AG09319 (cell line): ENCODE measurements around the gene SLC30A3.

Experiments used
- DNase-seq: peaks from one replicate; pipeline ENCODE4 v3.0.0-alpha.2; 2010; ENCODE audit warnings: low read depth; ENCODE audit errors: extremely low read depth
- CTCF ChIP-seq: IDR thresholded peaks from 2 replicates; pipeline ENCODE4 v1.5.1; 2011; ENCODE audit warnings: low read depth, mild to moderate bottlenecking, inconsistent platforms, low read length, moderate library complexity

The SLC30A3 gene

GRCh38 chr2:27236136-27236535, 26.7 kb downstream of the SLC30A3 start:
- no peak for DNase-seq

GRCh38 chr2:27233341-27233740, 29.5 kb downstream of the SLC30A3 start:
- no peak for DNase-seq
- no peak for TF ChIP-seq CTCF

More at GRCh38 chr2:27236136-27236535, 26.7 kb downstream of the SLC30A3 start:
- no peak for TF ChIP-seq CTCF

- DNase-seq: no peak
- TF ChIP-seq CTCF: no peak
Observed at GRCh38 chr2:27231921-27232320, 30.9 kb downstream of the SLC30A3 start.

GRCh38 chr2:27227501-27227900, 35.3 kb downstream of the SLC30A3 start:
- TF ChIP-seq CTCF: no peak
- no peak for DNase-seq

GRCh38 chr2:27225526-27225925, 37.3 kb downstream of the SLC30A3 start:
- no peak for TF ChIP-seq CTCF
- DNase-seq: no peak

GRCh38 chr2:27223416-27223815, 39.4 kb downstream of the SLC30A3 start:
- DNase-seq: no peak
- TF ChIP-seq CTCF: no peak

GRCh38 chr2:27222407-27222806, 40.4 kb downstream of the SLC30A3 start:
- TF ChIP-seq CTCF: no peak
- no peak for DNase-seq
